Measurements from ENCODE around the gene CCRL2. TPM values are rescaled to one million over a fixed set of nuclear protein-coding genes. Genes with fewer than 3 reads are reported as not detected.

CCRL2 gene
- total and polyA plus RNA-seq, 2 of the 8 experiments (the other 6 are each of a cell fraction or from before 2014, with no cell fraction given) = not detected

DNA sequence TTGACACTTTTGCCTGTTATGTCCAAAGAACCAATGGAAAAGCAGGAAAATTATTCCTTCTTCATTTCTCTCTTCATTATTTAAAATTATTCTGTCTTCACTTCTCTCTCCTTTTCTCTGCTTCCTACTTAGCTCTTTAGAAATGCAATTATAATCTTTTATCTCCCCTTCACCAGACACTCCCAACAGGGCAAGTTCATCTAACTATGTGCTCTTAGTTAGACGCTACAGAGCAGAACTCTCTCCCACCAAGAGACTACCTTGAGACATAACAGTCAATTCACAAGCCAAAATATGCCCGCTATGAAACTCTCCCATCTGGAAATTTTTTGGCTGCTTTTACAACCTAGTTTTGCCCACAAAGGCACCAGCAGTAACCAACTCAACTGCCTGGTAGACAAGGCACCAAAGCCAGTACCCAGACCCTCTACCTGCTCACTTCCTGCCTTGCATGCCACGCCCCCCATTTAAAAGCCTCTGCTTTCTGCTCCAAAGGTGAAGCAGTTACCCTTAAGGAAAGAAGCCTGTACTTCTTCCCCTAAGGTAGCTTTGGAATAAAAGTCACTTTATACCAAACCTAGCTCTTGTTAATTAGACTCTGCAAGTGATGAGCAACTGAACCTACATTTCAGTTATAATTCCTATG lies 28.1 kb downstream of the CCRL2 start:
- H3K36me3 ChIP-seq (ENCODE audit: control insufficient read depth in 2 of 4, insufficient read depth in 4 of 4, low read length in 3 of 4) = no peaks in the 10 kb centered on the region
- no peak overlapping the region for H3K27ac ChIP-seq (ENCODE audit: low read depth, low read length)
- no peaks in the 10 kb centered on the region for H4K20me1 ChIP-seq (replicated peaks in 1 of 2; ENCODE audit: control insufficient read depth in 1 of 2, insufficient read depth in 2 of 2, low read length in 2 of 2)
- ChIA-PET POLR2A (ENCODE audit: partially characterized antibody) (no interaction called here), CTCF (ENCODE audit: partially characterized antibody) (interaction anchor here (1.0 to 3.4 kb wide), 4 partner anchors 8 to 27 kb away, joined by 3 to 18 read pairs (median 3); no protein-coding TSS in a partner anchor)
- FAIRE-seq = no peak
- H4K91ac ChIP-seq (replicated peaks; ENCODE audit: insufficient read length, low read length) = no peak overlapping the region
- H3K23me2 ChIP-seq (ENCODE audit: low read depth, low read length) = no peaks in the 10 kb centered on the region
- no peak overlapping the region for H4K8ac ChIP-seq (ENCODE audit: extremely low read depth, insufficient read depth, low read length)
- H2AFZ ChIP-seq (ENCODE audit: low read length) = no peak overlapping the region
- H3K4me3 ChIP-seq (ENCODE audit: extremely low read depth in 1 of 4, insufficient read depth in 2 of 4, low read depth in 3 of 4, low read length in 4 of 4) = no peak overlapping the region
- no peaks in the 10 kb centered on the region for H3K4me1 ChIP-seq (replicated peaks in 1 of 4; ENCODE audit: control insufficient read depth in 3 of 4, insufficient read depth in 4 of 4, low read length in 3 of 4)
- no peaks in the 10 kb centered on the region for H3K79me1 ChIP-seq (ENCODE audit: low read depth, low read length)
- H3K79me2 ChIP-seq (ENCODE audit: control insufficient read depth in 1 of 2, insufficient read depth in 2 of 2, low read length in 2 of 2) = no peaks in the 10 kb centered on the region
- H3K4ac ChIP-seq (replicated peaks; ENCODE audit: insufficient read length, low read depth, low read length) = no peak overlapping the region
- no peak overlapping the region for H3K56ac ChIP-seq (replicated peaks; ENCODE audit: insufficient read length, low read depth, low read length)
- no peak overlapping the region for H3K18ac ChIP-seq (ENCODE audit: extremely low read depth, low read length)
- DNase-seq (ENCODE audit: low read depth in 1 of 2, low spot score in 2 of 2) = no peak
- H3K9ac ChIP-seq (replicated peaks in 1 of 4; ENCODE audit: extremely low read depth in 1 of 4, low read depth in 3 of 4, low read length in 3 of 4) = no peak overlapping the region
- no peak overlapping the region for H2BK12ac ChIP-seq (ENCODE audit: low read depth, low read length)
- H3K23ac ChIP-seq (ENCODE audit: insufficient read length) = no peak overlapping the region
- no peak overlapping the region for H3K4me2 ChIP-seq (ENCODE audit: insufficient read depth in 1 of 2, low read depth in 2 of 2, low read length in 2 of 2)
- no peak overlapping the region for H4K5ac ChIP-seq (ENCODE audit: insufficient read length, low read depth, low read length)
- H2BK120ac ChIP-seq (replicated peaks; ENCODE audit: low read depth, low read length) = no peak overlapping the region
- H2BK15ac ChIP-seq (ENCODE audit: low read length) = 0 out of 2 replicates have a peak overlapping the region, but pooled peaks have one; percentile 29
- no peak overlapping the region for H2AK5ac ChIP-seq (ENCODE audit: low read depth, low read length)
- no peak overlapping the region for H3K14ac ChIP-seq (ENCODE audit: insufficient read length)
- no peak overlapping the region for H2BK20ac ChIP-seq (ENCODE audit: low read length)
- no peaks in the 10 kb centered on the region for H3K27me3 ChIP-seq (replicated peaks in 1 of 4; ENCODE audit: control insufficient read depth in 3 of 4, extremely low read depth in 1 of 4, insufficient read depth in 3 of 4, low read length in 3 of 4)
- 87% methylated on average over 3 of the region's 3 CpGs; no CpG with 5 or more reads in 1 of the 2 experiments for WGBS, 2 experiments (ENCODE audit: extremely low coverage in 1 of 2, insufficient coverage in 1 of 2, insufficient read length in 1 of 2, insufficient replicate concordance in 2 of 2, low coverage in 1 of 2, low lambda C conversion rate in 2 of 2, missing lambda C conversion rate in 1 of 2)
- H3K9me3 ChIP-seq (ENCODE audit: insufficient read depth in 2 of 2, low read depth in 1 of 2, low read length in 1 of 2) = peaks cover 5% of the 10 kb centered on the region in 2 experiments; a peak in 3 of 4 replicates
- no peak overlapping the region for H2BK5ac ChIP-seq (ENCODE audit: low read depth, low read length)

Measured in H1 (cell line).